ENCODE data around the gene SPNS2. TPM values are rescaled to one million over a fixed set of nuclear protein-coding genes. Genes with fewer than 3 reads are reported as not detected.

The SPNS2 gene
- total and polyA plus RNA-seq, 2 of the 8 experiments (the other 6 are each of a cell fraction or from before 2014, with no cell fraction given) = 1.2 to 1.5 TPM

DNA sequence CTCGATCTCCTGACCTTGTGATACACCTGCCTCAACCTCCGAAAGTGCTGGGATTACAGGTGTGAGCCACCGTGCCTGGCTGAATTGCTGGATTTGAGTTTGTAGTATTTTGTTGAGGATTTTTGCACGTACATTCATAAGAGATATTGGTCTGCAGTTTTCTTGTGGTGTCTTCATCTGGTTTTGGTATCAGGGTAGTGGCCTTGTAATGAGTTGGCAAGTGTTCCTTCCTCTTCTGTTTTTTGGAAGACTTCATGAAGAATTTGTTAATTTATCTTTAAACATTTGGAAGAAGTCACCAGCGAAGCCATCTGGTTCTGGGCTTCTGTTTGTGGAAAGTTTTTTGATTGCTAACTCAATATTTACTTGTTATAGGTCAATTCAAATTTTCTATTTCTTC, 38.0 kb upstream of the SPNS2 start (continued):
- TF ChIP-seq, protein P1, sequence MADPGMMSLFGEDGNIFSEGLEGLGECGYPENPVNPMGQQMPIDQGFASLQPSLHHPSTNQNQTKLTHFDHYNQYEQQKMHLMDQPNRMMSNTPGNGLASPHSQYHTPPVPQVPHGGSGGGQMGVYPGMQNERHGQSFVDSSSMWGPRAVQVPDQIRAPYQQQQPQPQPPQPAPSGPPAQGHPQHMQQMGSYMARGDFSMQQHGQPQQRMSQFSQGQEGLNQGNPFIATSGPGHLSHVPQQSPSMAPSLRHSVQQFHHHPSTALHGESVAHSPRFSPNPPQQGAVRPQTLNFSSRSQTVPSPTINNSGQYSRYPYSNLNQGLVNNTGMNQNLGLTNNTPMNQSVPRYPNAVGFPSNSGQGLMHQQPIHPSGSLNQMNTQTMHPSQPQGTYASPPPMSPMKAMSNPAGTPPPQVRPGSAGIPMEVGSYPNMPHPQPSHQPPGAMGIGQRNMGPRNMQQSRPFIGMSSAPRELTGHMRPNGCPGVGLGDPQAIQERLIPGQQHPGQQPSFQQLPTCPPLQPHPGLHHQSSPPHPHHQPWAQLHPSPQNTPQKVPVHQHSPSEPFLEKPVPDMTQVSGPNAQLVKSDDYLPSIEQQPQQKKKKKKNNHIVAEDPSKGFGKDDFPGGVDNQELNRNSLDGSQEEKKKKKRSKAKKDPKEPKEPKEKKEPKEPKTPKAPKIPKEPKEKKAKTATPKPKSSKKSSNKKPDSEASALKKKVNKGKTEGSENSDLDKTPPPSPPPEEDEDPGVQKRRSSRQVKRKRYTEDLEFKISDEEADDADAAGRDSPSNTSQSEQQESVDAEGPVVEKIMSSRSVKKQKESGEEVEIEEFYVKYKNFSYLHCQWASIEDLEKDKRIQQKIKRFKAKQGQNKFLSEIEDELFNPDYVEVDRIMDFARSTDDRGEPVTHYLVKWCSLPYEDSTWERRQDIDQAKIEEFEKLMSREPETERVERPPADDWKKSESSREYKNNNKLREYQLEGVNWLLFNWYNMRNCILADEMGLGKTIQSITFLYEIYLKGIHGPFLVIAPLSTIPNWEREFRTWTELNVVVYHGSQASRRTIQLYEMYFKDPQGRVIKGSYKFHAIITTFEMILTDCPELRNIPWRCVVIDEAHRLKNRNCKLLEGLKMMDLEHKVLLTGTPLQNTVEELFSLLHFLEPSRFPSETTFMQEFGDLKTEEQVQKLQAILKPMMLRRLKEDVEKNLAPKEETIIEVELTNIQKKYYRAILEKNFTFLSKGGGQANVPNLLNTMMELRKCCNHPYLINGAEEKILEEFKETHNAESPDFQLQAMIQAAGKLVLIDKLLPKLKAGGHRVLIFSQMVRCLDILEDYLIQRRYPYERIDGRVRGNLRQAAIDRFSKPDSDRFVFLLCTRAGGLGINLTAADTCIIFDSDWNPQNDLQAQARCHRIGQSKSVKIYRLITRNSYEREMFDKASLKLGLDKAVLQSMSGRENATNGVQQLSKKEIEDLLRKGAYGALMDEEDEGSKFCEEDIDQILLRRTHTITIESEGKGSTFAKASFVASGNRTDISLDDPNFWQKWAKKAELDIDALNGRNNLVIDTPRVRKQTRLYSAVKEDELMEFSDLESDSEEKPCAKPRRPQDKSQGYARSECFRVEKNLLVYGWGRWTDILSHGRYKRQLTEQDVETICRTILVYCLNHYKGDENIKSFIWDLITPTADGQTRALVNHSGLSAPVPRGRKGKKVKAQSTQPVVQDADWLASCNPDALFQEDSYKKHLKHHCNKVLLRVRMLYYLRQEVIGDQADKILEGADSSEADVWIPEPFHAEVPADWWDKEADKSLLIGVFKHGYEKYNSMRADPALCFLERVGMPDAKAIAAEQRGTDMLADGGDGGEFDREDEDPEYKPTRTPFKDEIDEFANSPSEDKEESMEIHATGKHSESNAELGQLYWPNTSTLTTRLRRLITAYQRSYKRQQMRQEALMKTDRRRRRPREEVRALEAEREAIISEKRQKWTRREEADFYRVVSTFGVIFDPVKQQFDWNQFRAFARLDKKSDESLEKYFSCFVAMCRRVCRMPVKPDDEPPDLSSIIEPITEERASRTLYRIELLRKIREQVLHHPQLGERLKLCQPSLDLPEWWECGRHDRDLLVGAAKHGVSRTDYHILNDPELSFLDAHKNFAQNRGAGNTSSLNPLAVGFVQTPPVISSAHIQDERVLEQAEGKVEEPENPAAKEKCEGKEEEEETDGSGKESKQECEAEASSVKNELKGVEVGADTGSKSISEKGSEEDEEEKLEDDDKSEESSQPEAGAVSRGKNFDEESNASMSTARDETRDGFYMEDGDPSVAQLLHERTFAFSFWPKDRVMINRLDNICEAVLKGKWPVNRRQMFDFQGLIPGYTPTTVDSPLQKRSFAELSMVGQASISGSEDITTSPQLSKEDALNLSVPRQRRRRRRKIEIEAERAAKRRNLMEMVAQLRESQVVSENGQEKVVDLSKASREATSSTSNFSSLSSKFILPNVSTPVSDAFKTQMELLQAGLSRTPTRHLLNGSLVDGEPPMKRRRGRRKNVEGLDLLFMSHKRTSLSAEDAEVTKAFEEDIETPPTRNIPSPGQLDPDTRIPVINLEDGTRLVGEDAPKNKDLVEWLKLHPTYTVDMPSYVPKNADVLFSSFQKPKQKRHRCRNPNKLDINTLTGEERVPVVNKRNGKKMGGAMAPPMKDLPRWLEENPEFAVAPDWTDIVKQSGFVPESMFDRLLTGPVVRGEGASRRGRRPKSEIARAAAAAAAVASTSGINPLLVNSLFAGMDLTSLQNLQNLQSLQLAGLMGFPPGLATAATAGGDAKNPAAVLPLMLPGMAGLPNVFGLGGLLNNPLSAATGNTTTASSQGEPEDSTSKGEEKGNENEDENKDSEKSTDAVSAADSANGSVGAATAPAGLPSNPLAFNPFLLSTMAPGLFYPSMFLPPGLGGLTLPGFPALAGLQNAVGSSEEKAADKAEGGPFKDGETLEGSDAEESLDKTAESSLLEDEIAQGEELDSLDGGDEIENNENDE (IDR thresholded peaks at IDR 0.05; ENCODE audit: insufficient replicate concordance, low read length) = no peak
- TF ChIP-seq JUND (IDR thresholded peaks at IDR 0.05; ENCODE audit: low read length) (no peak), RBBP5 (IDR thresholded peaks at IDR 0.05; ENCODE audit: borderline replicate concordance, low read depth, low read length) (no peak), CBX8 (IDR thresholded peaks at IDR 0.05; ENCODE audit: borderline replicate concordance, low read depth, low read length) (no peak), YY1 (IDR thresholded peaks at IDR 0.05; ENCODE audit: low read depth, low read length) (no peak), JUN (IDR thresholded peaks at IDR 0.05; ENCODE audit: low read depth, low read length) (no peak), SP2 (IDR thresholded peaks at IDR 0.05; ENCODE audit: low read length) (no peak), SAP30 (IDR thresholded peaks at IDR 0.05; ENCODE audit: insufficient read depth, insufficient replicate concordance, low read length) (no peak)
- TF ChIP-seq, protein P2, sequence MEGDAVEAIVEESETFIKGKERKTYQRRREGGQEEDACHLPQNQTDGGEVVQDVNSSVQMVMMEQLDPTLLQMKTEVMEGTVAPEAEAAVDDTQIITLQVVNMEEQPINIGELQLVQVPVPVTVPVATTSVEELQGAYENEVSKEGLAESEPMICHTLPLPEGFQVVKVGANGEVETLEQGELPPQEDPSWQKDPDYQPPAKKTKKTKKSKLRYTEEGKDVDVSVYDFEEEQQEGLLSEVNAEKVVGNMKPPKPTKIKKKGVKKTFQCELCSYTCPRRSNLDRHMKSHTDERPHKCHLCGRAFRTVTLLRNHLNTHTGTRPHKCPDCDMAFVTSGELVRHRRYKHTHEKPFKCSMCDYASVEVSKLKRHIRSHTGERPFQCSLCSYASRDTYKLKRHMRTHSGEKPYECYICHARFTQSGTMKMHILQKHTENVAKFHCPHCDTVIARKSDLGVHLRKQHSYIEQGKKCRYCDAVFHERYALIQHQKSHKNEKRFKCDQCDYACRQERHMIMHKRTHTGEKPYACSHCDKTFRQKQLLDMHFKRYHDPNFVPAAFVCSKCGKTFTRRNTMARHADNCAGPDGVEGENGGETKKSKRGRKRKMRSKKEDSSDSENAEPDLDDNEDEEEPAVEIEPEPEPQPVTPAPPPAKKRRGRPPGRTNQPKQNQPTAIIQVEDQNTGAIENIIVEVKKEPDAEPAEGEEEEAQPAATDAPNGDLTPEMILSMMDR (IDR thresholded peaks at IDR 0.05; ENCODE audit: control extremely low read depth in 1 of 3, insufficient read depth in 1 of 3, low read depth in 1 of 3, low read length in 3 of 3) = no peak
